H1 (cell line): ENCODE data around the gene POP5. TPM values are rescaled to one million over a fixed set of nuclear protein-coding genes. Genes with fewer than 3 reads are reported as not detected.

Experiments used
- CTCF ChIA-PET: fragments of 300-600 bp; sonication (Branson Sonifier 250); formaldehyde crosslinking; loops from one replicate; lab custom pipeline; 2021; ENCODE audit not compliant: partially characterized antibody; lab: Charles Lee
- POLR2A ChIA-PET: fragments of 300-600 bp; sonication (Branson Sonifier 250); formaldehyde crosslinking; loops from one replicate; lab custom pipeline; 2021; ENCODE audit warnings: inconsistent platforms; ENCODE audit not compliant: partially characterized antibody; lab: Charles Lee
- DNase-seq, 2 experiments: peaks; one replicate each; pipeline versions ENCODE4 v3.0.0 to v3.0.0-alpha.2; 2010 to 2022; ENCODE audit warnings: low spot score in 2 of 2, low read depth in 1 of 2, mixed read lengths in 1 of 2
- FAIRE-seq: peaks from 2 replicates; lab custom pipeline; 2011; peaks lifted over from hg19 to GRCh38; lab: Jason Lieb, UNC
- H2AFZ ChIP-seq: 2 replicates; pipeline ENCODE4 v1.8.1; 2012; ENCODE audit warnings: low read length, inconsistent platforms
- H2AK5ac ChIP-seq: 2 replicates; pipeline ENCODE4 v1.6.1; 2013; ENCODE audit warnings: low read depth, low read length
- H2BK120ac ChIP-seq: replicated peaks from 2 replicates; pipeline ENCODE3; 2013; ENCODE audit warnings: low read depth, low read length, inconsistent platforms
- H2BK12ac ChIP-seq: 2 replicates; pipeline ENCODE4 v1.6.1; 2013; ENCODE audit warnings: low read depth, low read length
- H2BK15ac ChIP-seq: 2 replicates; pipeline ENCODE4 v1.6.1; 2013; ENCODE audit warnings: low read length
- H2BK20ac ChIP-seq: 2 replicates; pipeline ENCODE4 v1.6.1; 2013; ENCODE audit warnings: low read length
- H2BK5ac ChIP-seq: 2 replicates; pipeline ENCODE4 v1.6.1; 2013; ENCODE audit warnings: low read depth, low read length
- H3K14ac ChIP-seq: 2 replicates; pipeline ENCODE4 v1.6.1; 2013; ENCODE audit warnings: inconsistent platforms; ENCODE audit not compliant: insufficient read length
- H3K18ac ChIP-seq: 2 replicates; pipeline ENCODE4 v1.6.1; 2013; ENCODE audit warnings: low read length; ENCODE audit errors: extremely low read depth
- H3K23ac ChIP-seq: 2 replicates; pipeline ENCODE4 v1.6.1; 2013; ENCODE audit warnings: inconsistent platforms; ENCODE audit not compliant: insufficient read length
- H3K23me2 ChIP-seq: 2 replicates; pipeline ENCODE4 v1.6.1; 2013; ENCODE audit warnings: low read depth, low read length
- H3K27ac ChIP-seq: 2 replicates; pipeline ENCODE4 v1.6.1; 2011; ENCODE audit warnings: low read depth, low read length, inconsistent platforms
- H3K27me3 ChIP-seq, 4 experiments: replicated peaks in 1 of 4; 1 replicate in 1 of 4; 2 replicates in 3 of 4; pipeline versions ENCODE4 v1.6.1 to v1.8.1; 2011 to 2013; ENCODE audit warnings: low read length in 3 of 4, mild to moderate bottlenecking in 3 of 4, inconsistent platforms in 2 of 4, mixed read lengths in 2 of 4, moderate library complexity in 1 of 4; ENCODE audit not compliant: control insufficient read depth in 3 of 4, insufficient read depth in 3 of 4; ENCODE audit errors: extremely low read depth in 1 of 4
- H3K36me3 ChIP-seq, 4 experiments: 2 replicates each; pipeline versions ENCODE4 v1.6.1 to v1.8.1; 2011 to 2013; ENCODE audit warnings: mild to moderate bottlenecking in 4 of 4, low read length in 3 of 4, moderate library complexity in 2 of 4, control low read depth in 1 of 4, inconsistent platforms in 1 of 4; ENCODE audit not compliant: insufficient read depth in 4 of 4, control insufficient read depth in 2 of 4
- H3K4ac ChIP-seq: replicated peaks from 2 replicates; pipeline ENCODE3; 2013; ENCODE audit warnings: low read length, low read depth, mixed read lengths, inconsistent platforms; ENCODE audit not compliant: insufficient read length
- H3K4me1 ChIP-seq, 4 experiments: replicated peaks in 1 of 4; 1 replicate in 1 of 4; 2 replicates in 3 of 4; pipeline versions ENCODE4 v1.6.1 to v1.8.1; 2011 to 2013; ENCODE audit warnings: low read length in 3 of 4, inconsistent platforms in 2 of 4, mixed read lengths in 1 of 4; ENCODE audit not compliant: insufficient read depth in 4 of 4, control insufficient read depth in 3 of 4
- H3K4me2 ChIP-seq, 2 experiments: 2 replicates each; pipeline versions ENCODE4 v1.6.1 to v1.8.1; 2011 to 2013; ENCODE audit warnings: low read depth in 2 of 2, low read length in 2 of 2, control low read depth in 1 of 2, inconsistent platforms in 1 of 2, mild to moderate bottlenecking in 1 of 2; ENCODE audit not compliant: insufficient read depth in 1 of 2
- H3K4me3 ChIP-seq, 4 experiments: fragments of 200-600, 300-600 bp in 1 of 4; sonication (generic), shearing (Covaris generic), sonication (Bioruptor Twin) in 1 of 4; 2 replicates each; pipeline versions ENCODE4 v1.5.1 to v1.8.1; 2011 to 2016; ENCODE audit warnings: low read length in 4 of 4, low read depth in 3 of 4, control low read depth in 2 of 4, inconsistent platforms in 2 of 4, mild to moderate bottlenecking in 2 of 4, mixed read lengths in 1 of 4, moderate library complexity in 1 of 4; ENCODE audit not compliant: insufficient read depth in 2 of 4; ENCODE audit errors: extremely low read depth in 1 of 4
- H3K56ac ChIP-seq: replicated peaks from 2 replicates; pipeline ENCODE3; 2013; ENCODE audit warnings: low read depth, mild to moderate bottlenecking, mixed read lengths, low read length, inconsistent platforms; ENCODE audit not compliant: insufficient read length
- H3K79me1 ChIP-seq: 2 replicates; pipeline ENCODE4 v1.6.1; 2013; ENCODE audit warnings: low read depth, low read length, control low read depth
- H3K79me2 ChIP-seq, 2 experiments: 2 replicates each; pipeline versions ENCODE4 v1.6.1 to v1.8.1; 2012 to 2013; ENCODE audit warnings: low read length in 2 of 2, mild to moderate bottlenecking in 2 of 2, inconsistent platforms in 1 of 2; ENCODE audit not compliant: insufficient read depth in 2 of 2, control insufficient read depth in 1 of 2
- H3K9ac ChIP-seq, 4 experiments: replicated peaks in 1 of 4; 1 replicate in 1 of 4; 2 replicates in 3 of 4; pipeline versions ENCODE4 v1.6.1 to v1.8.1; 2011 to 2013; ENCODE audit warnings: low read depth in 3 of 4, low read length in 3 of 4, control low read depth in 2 of 4, mild to moderate bottlenecking in 2 of 4, moderate library complexity in 2 of 4, inconsistent platforms in 1 of 4; ENCODE audit errors: extremely low read depth in 1 of 4
- H3K9me3 ChIP-seq, 2 experiments: 2 replicates each; pipeline versions ENCODE4 v1.6.1 to v1.8.1; 2012 to 2013; ENCODE audit warnings: mild to moderate bottlenecking in 2 of 2, moderate library complexity in 2 of 2, control low read depth in 1 of 2, inconsistent platforms in 1 of 2, low read depth in 1 of 2, low read length in 1 of 2, mixed read lengths in 1 of 2; ENCODE audit not compliant: insufficient read depth in 2 of 2
- H4K20me1 ChIP-seq, 2 experiments: replicated peaks in 1 of 2; 2 replicates each; pipeline versions ENCODE3 to v1.8.1; 2011 to 2013; ENCODE audit warnings: inconsistent platforms in 2 of 2, low read length in 2 of 2, mild to moderate bottlenecking in 1 of 2; ENCODE audit not compliant: insufficient read depth in 2 of 2, control insufficient read depth in 1 of 2
- H4K5ac ChIP-seq: 2 replicates; pipeline ENCODE4 v1.6.1; 2013; ENCODE audit warnings: low read length, low read depth, mixed read lengths, inconsistent platforms; ENCODE audit not compliant: insufficient read length
- H4K8ac ChIP-seq: 2 replicates; pipeline ENCODE4 v1.8.0; 2013; ENCODE audit warnings: mild to moderate bottlenecking, moderate library complexity, low read length, inconsistent platforms; ENCODE audit not compliant: insufficient read depth; ENCODE audit errors: extremely low read depth
- H4K91ac ChIP-seq: replicated peaks from 2 replicates; pipeline ENCODE3; 2013; ENCODE audit warnings: low read length, mixed read lengths, inconsistent platforms; ENCODE audit not compliant: insufficient read length
- CHD2 ChIP-seq: IDR thresholded peaks from 2 replicates; pipeline ENCODE4 v1.6.1; 2012; ENCODE audit warnings: low read length, improper control_type of control experiment
- CREB1 ChIP-seq: IDR thresholded peaks from 2 replicates; pipeline ENCODE4 v1.6.1; 2012; ENCODE audit warnings: inconsistent platforms
- EGR1 ChIP-seq: IDR thresholded peaks from 2 replicates; pipeline ENCODE4 v1.6.1; 2011; ENCODE audit warnings: low read depth, low read length, borderline replicate concordance
- GABPA ChIP-seq: IDR thresholded peaks from 2 replicates; pipeline ENCODE4 v1.6.1; 2011; ENCODE audit warnings: mild to moderate bottlenecking, low read length, moderate library complexity, borderline replicate concordance; ENCODE audit not compliant: insufficient read depth
- HDAC2 ChIP-seq, 2 experiments: fragments of 300-600 bp in 1 of 2; sonication (generic) in 1 of 2; IDR thresholded peaks; 2 replicates each; pipeline ENCODE4 v1.6.1; 2011 to 2012; ENCODE audit warnings: low read depth in 2 of 2, low read length in 2 of 2, mild to moderate bottlenecking in 2 of 2, moderate library complexity in 2 of 2, borderline replicate concordance in 1 of 2, inconsistent platforms in 1 of 2
- JUN ChIP-seq: IDR thresholded peaks from 2 replicates; pipeline ENCODE4 v1.6.1; 2011; ENCODE audit warnings: low read depth, mild to moderate bottlenecking, improper control_type of control experiment, low read length
- SIX5 ChIP-seq: IDR thresholded peaks from 2 replicates; pipeline ENCODE4 v1.6.1; 2011; ENCODE audit warnings: mild to moderate bottlenecking, low read depth, low read length
- SP2 ChIP-seq: IDR thresholded peaks from 2 replicates; pipeline ENCODE4 v1.6.1; 2012; ENCODE audit warnings: mild to moderate bottlenecking, low read length, inconsistent platforms
- SRF ChIP-seq: IDR thresholded peaks from 2 replicates; pipeline ENCODE4 v1.6.1; 2011; ENCODE audit warnings: mild to moderate bottlenecking, low read depth, low read length, moderate library complexity
- WGBS, 2 experiments: shearing (Covaris generic) in 1 of 2; methylation state at CpG; one replicate each; pipeline versions ENCODE4 v1.1.6 to v1.1.7; 2013 to 2015; ENCODE audit warnings: low lambda C conversion rate in 2 of 2, mixed read lengths in 2 of 2, inconsistent platforms in 1 of 2, low coverage in 1 of 2, missing lambda C conversion rate in 1 of 2; ENCODE audit not compliant: insufficient replicate concordance in 2 of 2, insufficient coverage in 1 of 2, insufficient read length in 1 of 2; ENCODE audit errors: extremely low coverage in 1 of 2, missing lambda C conversion rate in 1 of 2; 5-methylcytosine and 5-hydroxymethylcytosine counted together
- polyA plus RNA-seq, 7 experiments: library from polyadenylated mRNA; depleted of rRNA in 3 of 7; stranded (reverse) in 5 of 7; unstranded in 2 of 7; fragments of >200 nt in 5 of 7; fragments of 200-250 nt in 2 of 7; gene quantifications; 1 replicate in 5 of 7; 2 replicates in 1 of 7; 4 replicates in 1 of 7; pipeline versions ENCODE4 v1.2.1 to v1.2.3, GENCODE V29; 2011 to 2013; ENCODE audit warnings: missing spikeins in 2 of 7, mixed read lengths in 2 of 7
- total RNA-seq: library from RNA; stranded (reverse); fragmentation: NEBNext Ultra II Directional; extraction: Animal tissue kit (Norgen Biotek cat#: 25700); gene quantifications from 2 replicates; pipeline ENCODE4 v1.2.1, GENCODE V29; 2021

Gene POP5
- total and polyA plus RNA-seq, 2 of the 8 experiments (the other 6 are each of a cell fraction or from before 2014, with no cell fraction given) = 59.7 to 124 TPM

- H4K8ac ChIP-seq = no peak overlapping the region
- no peak overlapping the region for H3K27ac ChIP-seq
- TF ChIP-seq SRF (no peak), CHD2 (no peak), SIX5 (no peak), CREB1 (no peak), EGR1 (no peak), JUN (no peak), SP2 (no peak), GABPA (no peak), HDAC2 (IDR thresholded peaks at IDR 0.05; ENCODE audit: borderline replicate concordance in 1 of 2, low read depth in 2 of 2, low read length in 2 of 2) (no peak)
- TF ChIP-seq, all 59 proteins: peak for 0
- Histone ChIP-seq H3K4me3 (no peak overlapping the region), H3K9ac (no peak overlapping the region), H4K20me1 (no peaks in the 10 kb centered on the region), H3K79me1 (no peaks in the 10 kb centered on the region), H3K4me1 (no peaks in the 10 kb centered on the region), H3K36me3 (no peaks in the 10 kb centered on the region), H3K4me2 (no peak overlapping the region), H4K5ac (no peak overlapping the region), H3K23ac (no peak overlapping the region), H2BK20ac (no peak overlapping the region), H2AK5ac (no peak overlapping the region), H3K9me3 (no peaks in the 10 kb centered on the region), H3K18ac (no peak overlapping the region), H2BK120ac (no peak overlapping the region), H2BK15ac (no peak overlapping the region; the same call in 1 of the 2 replicates), H3K27me3 (no peaks in the 10 kb centered on the region), H4K91ac (no peak overlapping the region), H2AFZ (no peak overlapping the region), H3K14ac (no peak overlapping the region), H3K4ac (no peak overlapping the region), H2BK5ac (no peak overlapping the region), H2BK12ac (no peak overlapping the region), H3K79me2 (no peaks in the 10 kb centered on the region), H3K23me2 (no peaks in the 10 kb centered on the region), H3K56ac (no peak overlapping the region)
- DNase-seq = no peak
- no peak for FAIRE-seq
- POLR2A ChIA-PET = no interaction called here
- 91% methylated on average over 15 of the region's 15 CpGs; no CpG with 5 or more reads in 1 of the 2 experiments for WGBS, 2 experiments
- CTCF ChIA-PET = interaction anchor here (0.6 to 7.5 kb wide), 7 partner anchors 10 to 39 kb away, joined by 3 to 70 read pairs (median 9); partner anchors contain the start of gene CABP1
Measured at GRCh38 chr12:120630104-120630892, 49.1 kb upstream of the POP5 start.
